HCT116 (cell line): ENCODE data around the gene SEPTIN12. TPM values are rescaled to one million over a fixed set of nuclear protein-coding genes. Genes with fewer than 3 reads are reported as not detected.

Experiments
- CEBPB ChIP-seq: IDR thresholded peaks from 2 replicates; pipeline ENCODE4 v1.6.1; 2012; ENCODE audit warnings: low read depth
- CTCF ChIP-seq, 3 experiments: fragments of 200-600 bp in 1 of 3; sonication (generic) in 1 of 3; IDR thresholded peaks in 2 of 3; conservative IDR thresholded peaks in 1 of 3; 2 replicates each; pipeline ENCODE4 v1.5.1; 2012 to 2017; ENCODE audit warnings: low read depth in 2 of 3, low read length in 2 of 3, antibody characterized with exemption in 1 of 3, borderline replicate concordance in 1 of 3, control low read depth in 1 of 3, mild to moderate bottlenecking in 1 of 3, mixed read lengths in 1 of 3, mixed run types in 1 of 3, moderate library complexity in 1 of 3; ENCODE audit not compliant: insufficient read depth in 1 of 3
- EGR1 ChIP-seq: IDR thresholded peaks from 2 replicates; pipeline ENCODE4 v1.6.1; 2012; ENCODE audit warnings: low read depth
- EZH2phosphoT487 ChIP-seq: fragments of 200-600 bp; IDR thresholded peaks from 2 replicates; pipeline ENCODE4 v1.6.1; 2018; ENCODE audit warnings: antibody characterized with exemption, borderline replicate concordance
- POLR2AphosphoS5 ChIP-seq: IDR thresholded peaks from 2 replicates; pipeline ENCODE4 v1.6.1; 2011; ENCODE audit warnings: mild to moderate bottlenecking, low read depth, low read length, moderate library complexity
- RAD21 ChIP-seq: IDR thresholded peaks from 2 replicates; pipeline ENCODE4 v1.6.1; 2012; ENCODE audit warnings: low read depth, mild to moderate bottlenecking
- REST ChIP-seq: IDR thresholded peaks from 2 replicates; pipeline ENCODE4 v1.6.1; 2012; ENCODE audit warnings: low read depth
- SP1 ChIP-seq: IDR thresholded peaks from 2 replicates; pipeline ENCODE4 v1.6.1; 2012; ENCODE audit warnings: low read depth
- YY1 ChIP-seq: IDR thresholded peaks from 2 replicates; pipeline ENCODE4 v1.6.1; 2011; ENCODE audit warnings: low read length, low read depth, moderate library complexity, mild to moderate bottlenecking; ENCODE audit not compliant: insufficient replicate concordance; ENCODE audit errors: extremely low read depth
- total RNA-seq: library from RNA; stranded (reverse); gene quantifications from one replicate; pipeline ENCODE4 v1.2.1, GENCODE V29; 2021; ENCODE audit not compliant: unreplicated experiment
- TF ChIP-seq, protein P1 (sequence below): IDR thresholded peaks from 2 replicates; pipeline ENCODE4 v1.6.1; 2011; ENCODE audit warnings: mild to moderate bottlenecking, low read length, moderate library complexity; ENCODE audit not compliant: insufficient replicate concordance; ENCODE audit errors: extremely low read depth

The SEPTIN12 gene
- total RNA-seq, 1 experiment from 2014 or later = not detected

DNA sequence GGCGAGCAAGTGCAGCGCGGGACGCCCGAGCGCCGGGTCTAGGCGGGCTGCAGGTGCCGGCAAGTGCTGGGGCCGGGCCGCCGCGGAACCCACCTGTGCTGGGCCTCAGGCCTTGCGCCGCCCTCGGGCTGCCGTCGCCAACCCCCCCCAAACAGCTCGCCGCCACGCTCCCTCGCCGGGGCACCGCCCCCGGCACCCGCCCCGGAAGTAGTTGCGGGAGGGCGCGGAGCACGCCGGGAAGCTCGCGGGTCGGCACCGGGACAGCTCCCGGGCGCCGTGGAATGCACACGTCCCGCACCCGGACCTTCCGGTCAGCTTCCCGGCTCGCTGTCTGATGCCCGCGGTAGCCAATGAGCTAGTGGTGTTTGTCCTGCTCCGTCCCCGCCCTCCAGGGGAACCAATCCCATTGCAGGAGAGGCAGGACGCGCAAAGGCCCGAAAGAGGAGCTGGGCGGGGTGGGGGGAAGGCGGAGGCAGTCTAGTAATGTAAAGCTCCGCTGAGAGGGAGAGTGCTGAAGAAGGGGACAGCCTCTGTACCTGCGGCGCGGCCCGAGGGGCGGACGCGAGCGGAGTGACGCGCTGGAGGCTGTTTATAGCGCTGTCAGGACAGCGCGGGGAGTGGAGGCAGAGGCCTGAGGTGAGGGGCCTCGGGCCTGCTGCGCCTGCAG lies 53.9 kb downstream of the SEPTIN12 start, which contains the start of the genes ANKS3 and DNAAF8 (continued):
- TF ChIP-seq, protein P1, sequence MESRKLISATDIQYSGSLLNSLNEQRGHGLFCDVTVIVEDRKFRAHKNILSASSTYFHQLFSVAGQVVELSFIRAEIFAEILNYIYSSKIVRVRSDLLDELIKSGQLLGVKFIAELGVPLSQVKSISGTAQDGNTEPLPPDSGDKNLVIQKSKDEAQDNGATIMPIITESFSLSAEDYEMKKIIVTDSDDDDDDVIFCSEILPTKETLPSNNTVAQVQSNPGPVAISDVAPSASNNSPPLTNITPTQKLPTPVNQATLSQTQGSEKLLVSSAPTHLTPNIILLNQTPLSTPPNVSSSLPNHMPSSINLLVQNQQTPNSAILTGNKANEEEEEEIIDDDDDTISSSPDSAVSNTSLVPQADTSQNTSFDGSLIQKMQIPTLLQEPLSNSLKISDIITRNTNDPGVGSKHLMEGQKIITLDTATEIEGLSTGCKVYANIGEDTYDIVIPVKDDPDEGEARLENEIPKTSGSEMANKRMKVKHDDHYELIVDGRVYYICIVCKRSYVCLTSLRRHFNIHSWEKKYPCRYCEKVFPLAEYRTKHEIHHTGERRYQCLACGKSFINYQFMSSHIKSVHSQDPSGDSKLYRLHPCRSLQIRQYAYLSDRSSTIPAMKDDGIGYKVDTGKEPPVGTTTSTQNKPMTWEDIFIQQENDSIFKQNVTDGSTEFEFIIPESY = no peak
- no peak for TF ChIP-seq CEBPB
- no peak for TF ChIP-seq EZH2phosphoT487
- no peak for TF ChIP-seq CTCF (IDR thresholded peaks at IDR 0.05 in 2 of 3, conservative IDR thresholded peaks at IDR 0.05 in 1 of 3; ENCODE audit: borderline replicate concordance in 1 of 3, insufficient read depth in 1 of 3, low read depth in 2 of 3, low read length in 2 of 3)
- peak; percentile 80 for TF ChIP-seq SP1
- peak; percentile 56; the same call in 1 of the 2 replicates for TF ChIP-seq EGR1
- TF ChIP-seq POLR2AphosphoS5 = peak; percentile 71
- peak; percentile 68 for TF ChIP-seq YY1
- no peak for TF ChIP-seq REST
- no peak for TF ChIP-seq RAD21
